22Rv1 (cell line): ENCODE results near the gene ITPR3.

Experiments used
- CTCF ChIP-seq: fragments of 450-650 bp; IDR thresholded peaks from 2 replicates; pipeline ENCODE4 v1.5.1; 2017; ENCODE audit warnings: mild to moderate bottlenecking
- ZFX ChIP-seq: fragments of 450-650 bp; IDR thresholded peaks from 2 replicates; pipeline ENCODE4 v1.6.1; 2017; ENCODE audit warnings: antibody characterized with exemption, borderline replicate concordance

DNA sequence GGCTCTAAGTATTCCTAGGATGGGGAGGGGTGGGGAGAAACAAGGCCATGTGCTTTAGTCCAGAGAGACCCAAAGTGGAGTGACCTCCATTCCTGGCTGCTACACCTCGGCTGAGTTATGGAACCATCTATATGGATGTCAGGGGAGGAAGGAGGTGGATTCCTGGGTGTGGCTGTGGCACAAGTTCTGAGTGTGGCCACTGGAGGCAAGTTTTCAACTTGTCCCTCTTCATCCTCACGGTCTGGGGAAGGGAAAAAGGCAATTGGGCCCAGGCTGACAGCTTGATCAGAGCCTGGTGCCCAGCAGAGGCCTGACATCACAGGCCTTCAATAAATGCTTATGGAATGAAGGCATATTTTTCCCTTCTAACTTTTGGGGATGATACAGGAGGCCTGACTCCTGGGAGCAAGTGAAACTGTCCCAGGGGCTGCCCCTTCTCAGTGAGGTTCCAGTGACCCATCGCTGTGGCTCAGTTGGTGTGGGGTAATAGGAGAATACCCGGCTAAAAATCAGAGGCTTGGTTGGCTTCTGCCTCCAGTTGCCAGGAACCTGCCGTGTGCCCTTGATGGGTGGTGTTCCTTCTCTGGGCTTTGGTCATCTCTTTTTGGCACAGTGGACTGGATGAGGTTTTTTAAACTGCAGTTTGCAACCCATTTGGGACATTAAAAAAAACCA is 1.8 kb upstream of the ITPR3 start:
- no peak for TF ChIP-seq CTCF
- TF ChIP-seq ZFX = no peak
